H1 (cell line): ENCODE data around the gene EGR4. TPM values are rescaled to one million over a fixed set of nuclear protein-coding genes. Genes with fewer than 3 reads are reported as not detected.

Experiments
- CTCF ChIA-PET: fragments of 300-600 bp; sonication (Branson Sonifier 250); formaldehyde crosslinking; loops from one replicate; lab custom pipeline; 2021; ENCODE audit not compliant: partially characterized antibody; lab: Charles Lee
- POLR2A ChIA-PET: fragments of 300-600 bp; sonication (Branson Sonifier 250); formaldehyde crosslinking; loops from one replicate; lab custom pipeline; 2021; ENCODE audit warnings: inconsistent platforms; ENCODE audit not compliant: partially characterized antibody; lab: Charles Lee
- DNase-seq, 2 experiments: peaks; one replicate each; pipeline versions ENCODE4 v3.0.0 to v3.0.0-alpha.2; 2010 to 2022; ENCODE audit warnings: low spot score in 2 of 2, low read depth in 1 of 2, mixed read lengths in 1 of 2
- FAIRE-seq: peaks from 2 replicates; lab custom pipeline; 2011; peaks lifted over from hg19 to GRCh38; lab: Jason Lieb, UNC
- H2AFZ ChIP-seq: 2 replicates; pipeline ENCODE4 v1.8.1; 2012; ENCODE audit warnings: low read length, inconsistent platforms
- H2AK5ac ChIP-seq: 2 replicates; pipeline ENCODE4 v1.6.1; 2013; ENCODE audit warnings: low read depth, low read length
- H2BK120ac ChIP-seq: replicated peaks from 2 replicates; pipeline ENCODE3; 2013; ENCODE audit warnings: low read depth, low read length, inconsistent platforms
- H2BK12ac ChIP-seq: 2 replicates; pipeline ENCODE4 v1.6.1; 2013; ENCODE audit warnings: low read depth, low read length
- H2BK15ac ChIP-seq: 2 replicates; pipeline ENCODE4 v1.6.1; 2013; ENCODE audit warnings: low read length
- H2BK20ac ChIP-seq: 2 replicates; pipeline ENCODE4 v1.6.1; 2013; ENCODE audit warnings: low read length
- H2BK5ac ChIP-seq: 2 replicates; pipeline ENCODE4 v1.6.1; 2013; ENCODE audit warnings: low read depth, low read length
- H3K14ac ChIP-seq: 2 replicates; pipeline ENCODE4 v1.6.1; 2013; ENCODE audit warnings: inconsistent platforms; ENCODE audit not compliant: insufficient read length
- H3K18ac ChIP-seq: 2 replicates; pipeline ENCODE4 v1.6.1; 2013; ENCODE audit warnings: low read length; ENCODE audit errors: extremely low read depth
- H3K23ac ChIP-seq: 2 replicates; pipeline ENCODE4 v1.6.1; 2013; ENCODE audit warnings: inconsistent platforms; ENCODE audit not compliant: insufficient read length
- H3K23me2 ChIP-seq: 2 replicates; pipeline ENCODE4 v1.6.1; 2013; ENCODE audit warnings: low read depth, low read length
- H3K27ac ChIP-seq: 2 replicates; pipeline ENCODE4 v1.6.1; 2011; ENCODE audit warnings: low read depth, low read length, inconsistent platforms
- H3K27me3 ChIP-seq, 4 experiments: replicated peaks in 1 of 4; 1 replicate in 1 of 4; 2 replicates in 3 of 4; pipeline versions ENCODE4 v1.6.1 to v1.8.1; 2011 to 2013; ENCODE audit warnings: low read length in 3 of 4, mild to moderate bottlenecking in 3 of 4, inconsistent platforms in 2 of 4, mixed read lengths in 2 of 4, moderate library complexity in 1 of 4; ENCODE audit not compliant: control insufficient read depth in 3 of 4, insufficient read depth in 3 of 4; ENCODE audit errors: extremely low read depth in 1 of 4
- H3K36me3 ChIP-seq, 4 experiments: 2 replicates each; pipeline versions ENCODE4 v1.6.1 to v1.8.1; 2011 to 2013; ENCODE audit warnings: mild to moderate bottlenecking in 4 of 4, low read length in 3 of 4, moderate library complexity in 2 of 4, control low read depth in 1 of 4, inconsistent platforms in 1 of 4; ENCODE audit not compliant: insufficient read depth in 4 of 4, control insufficient read depth in 2 of 4
- H3K4ac ChIP-seq: replicated peaks from 2 replicates; pipeline ENCODE3; 2013; ENCODE audit warnings: low read length, low read depth, mixed read lengths, inconsistent platforms; ENCODE audit not compliant: insufficient read length
- H3K4me1 ChIP-seq, 4 experiments: replicated peaks in 1 of 4; 1 replicate in 1 of 4; 2 replicates in 3 of 4; pipeline versions ENCODE4 v1.6.1 to v1.8.1; 2011 to 2013; ENCODE audit warnings: low read length in 3 of 4, inconsistent platforms in 2 of 4, mixed read lengths in 1 of 4; ENCODE audit not compliant: insufficient read depth in 4 of 4, control insufficient read depth in 3 of 4
- H3K4me2 ChIP-seq, 2 experiments: 2 replicates each; pipeline versions ENCODE4 v1.6.1 to v1.8.1; 2011 to 2013; ENCODE audit warnings: low read depth in 2 of 2, low read length in 2 of 2, control low read depth in 1 of 2, inconsistent platforms in 1 of 2, mild to moderate bottlenecking in 1 of 2; ENCODE audit not compliant: insufficient read depth in 1 of 2
- H3K4me3 ChIP-seq, 4 experiments: fragments of 200-600, 300-600 bp in 1 of 4; sonication (generic), shearing (Covaris generic), sonication (Bioruptor Twin) in 1 of 4; 2 replicates each; pipeline versions ENCODE4 v1.5.1 to v1.8.1; 2011 to 2016; ENCODE audit warnings: low read length in 4 of 4, low read depth in 3 of 4, control low read depth in 2 of 4, inconsistent platforms in 2 of 4, mild to moderate bottlenecking in 2 of 4, mixed read lengths in 1 of 4, moderate library complexity in 1 of 4; ENCODE audit not compliant: insufficient read depth in 2 of 4; ENCODE audit errors: extremely low read depth in 1 of 4
- H3K56ac ChIP-seq: replicated peaks from 2 replicates; pipeline ENCODE3; 2013; ENCODE audit warnings: low read depth, mild to moderate bottlenecking, mixed read lengths, low read length, inconsistent platforms; ENCODE audit not compliant: insufficient read length
- H3K79me1 ChIP-seq: 2 replicates; pipeline ENCODE4 v1.6.1; 2013; ENCODE audit warnings: low read depth, low read length, control low read depth
- H3K79me2 ChIP-seq, 2 experiments: 2 replicates each; pipeline versions ENCODE4 v1.6.1 to v1.8.1; 2012 to 2013; ENCODE audit warnings: low read length in 2 of 2, mild to moderate bottlenecking in 2 of 2, inconsistent platforms in 1 of 2; ENCODE audit not compliant: insufficient read depth in 2 of 2, control insufficient read depth in 1 of 2
- H3K9ac ChIP-seq, 4 experiments: replicated peaks in 1 of 4; 1 replicate in 1 of 4; 2 replicates in 3 of 4; pipeline versions ENCODE4 v1.6.1 to v1.8.1; 2011 to 2013; ENCODE audit warnings: low read depth in 3 of 4, low read length in 3 of 4, control low read depth in 2 of 4, mild to moderate bottlenecking in 2 of 4, moderate library complexity in 2 of 4, inconsistent platforms in 1 of 4; ENCODE audit errors: extremely low read depth in 1 of 4
- H3K9me3 ChIP-seq, 2 experiments: 2 replicates each; pipeline versions ENCODE4 v1.6.1 to v1.8.1; 2012 to 2013; ENCODE audit warnings: mild to moderate bottlenecking in 2 of 2, moderate library complexity in 2 of 2, control low read depth in 1 of 2, inconsistent platforms in 1 of 2, low read depth in 1 of 2, low read length in 1 of 2, mixed read lengths in 1 of 2; ENCODE audit not compliant: insufficient read depth in 2 of 2
- H4K20me1 ChIP-seq, 2 experiments: replicated peaks in 1 of 2; 2 replicates each; pipeline versions ENCODE3 to v1.8.1; 2011 to 2013; ENCODE audit warnings: inconsistent platforms in 2 of 2, low read length in 2 of 2, mild to moderate bottlenecking in 1 of 2; ENCODE audit not compliant: insufficient read depth in 2 of 2, control insufficient read depth in 1 of 2
- H4K5ac ChIP-seq: 2 replicates; pipeline ENCODE4 v1.6.1; 2013; ENCODE audit warnings: low read length, low read depth, mixed read lengths, inconsistent platforms; ENCODE audit not compliant: insufficient read length
- H4K8ac ChIP-seq: 2 replicates; pipeline ENCODE4 v1.8.0; 2013; ENCODE audit warnings: mild to moderate bottlenecking, moderate library complexity, low read length, inconsistent platforms; ENCODE audit not compliant: insufficient read depth; ENCODE audit errors: extremely low read depth
- H4K91ac ChIP-seq: replicated peaks from 2 replicates; pipeline ENCODE3; 2013; ENCODE audit warnings: low read length, mixed read lengths, inconsistent platforms; ENCODE audit not compliant: insufficient read length
- CTBP2 ChIP-seq: IDR thresholded peaks from 2 replicates; pipeline ENCODE4 v1.7.0; 2011; ENCODE audit warnings: borderline replicate concordance, mild to moderate bottlenecking, moderate library complexity, mixed read lengths, low read length; ENCODE audit not compliant: insufficient read depth, insufficient read length
- KDM5A ChIP-seq: fragments of 200-600 bp; IDR thresholded peaks from 2 replicates; pipeline ENCODE4 v1.7.1; 2012; ENCODE audit warnings: mild to moderate bottlenecking, low read length, inconsistent platforms, mixed read lengths
- WGBS, 2 experiments: shearing (Covaris generic) in 1 of 2; methylation state at CpG; one replicate each; pipeline versions ENCODE4 v1.1.6 to v1.1.7; 2013 to 2015; ENCODE audit warnings: low lambda C conversion rate in 2 of 2, mixed read lengths in 2 of 2, inconsistent platforms in 1 of 2, low coverage in 1 of 2, missing lambda C conversion rate in 1 of 2; ENCODE audit not compliant: insufficient replicate concordance in 2 of 2, insufficient coverage in 1 of 2, insufficient read length in 1 of 2; ENCODE audit errors: extremely low coverage in 1 of 2, missing lambda C conversion rate in 1 of 2; 5-methylcytosine and 5-hydroxymethylcytosine counted together
- polyA plus RNA-seq, 7 experiments: library from polyadenylated mRNA; depleted of rRNA in 3 of 7; stranded (reverse) in 5 of 7; unstranded in 2 of 7; fragments of >200 nt in 5 of 7; fragments of 200-250 nt in 2 of 7; gene quantifications; 1 replicate in 5 of 7; 2 replicates in 1 of 7; 4 replicates in 1 of 7; pipeline versions ENCODE4 v1.2.1 to v1.2.3, GENCODE V29; 2011 to 2013; ENCODE audit warnings: missing spikeins in 2 of 7, mixed read lengths in 2 of 7
- total RNA-seq: library from RNA; stranded (reverse); fragmentation: NEBNext Ultra II Directional; extraction: Animal tissue kit (Norgen Biotek cat#: 25700); gene quantifications from 2 replicates; pipeline ENCODE4 v1.2.1, GENCODE V29; 2021

Gene EGR4
- total and polyA plus RNA-seq, 2 of the 8 experiments (the other 6 are each of a cell fraction or from before 2014, with no cell fraction given): 0.20 TPM; not detected in 1

GRCh38 chr2:73249636-73250035 is 43.7 kb downstream of the EGR4 start:
- Histone ChIP-seq H4K91ac (no peak overlapping the region), H3K23ac (no peak overlapping the region), H3K9ac (no peak overlapping the region), H4K8ac (no peak overlapping the region), H2BK20ac (no peak overlapping the region), H3K56ac (no peak overlapping the region), H3K18ac (no peak overlapping the region), H3K36me3 (peaks cover 58 to 99% (median 81%) of the 10 kb centered on the region in 4 experiments), H2BK5ac (no peak overlapping the region), H3K79me1 (peaks cover 2% of the 10 kb centered on the region; the same call in 1 of the 2 replicates), H2BK15ac (no peak overlapping the region), H3K14ac (no peak overlapping the region), H3K9me3 (no peaks in the 10 kb centered on the region)
- POLR2A ChIA-PET: interaction anchor here (1.2 to 6.5 kb wide), 2 partner anchors 13 to 18 kb away, joined by 4 to 105 read pairs; partner anchors contain the start of genes CCT7 and PRADC1
- WGBS, 2 experiments: 90% methylated on average over 9 of the region's 9 CpGs; no CpG with 5 or more reads in 1 of the 2 experiments
- no peak for FAIRE-seq
- CTCF ChIA-PET: interaction anchor here (1.0 to 1.7 kb wide), 3 partner anchors 14 to 41 kb away, joined by 3 to 6 read pairs (median 3); no protein-coding TSS in a partner anchor
- TF ChIP-seq CTBP2 (no peak), KDM5A (no peak)
- TF ChIP-seq, all 59 proteins: peak for 0
- no peak overlapping the region for H2BK120ac ChIP-seq
- no peak overlapping the region for H4K5ac ChIP-seq
- no peak overlapping the region for H3K4me2 ChIP-seq
- H3K27me3 ChIP-seq: no peaks in the 10 kb centered on the region
- H2AK5ac ChIP-seq: no peak overlapping the region
- H3K4me3 ChIP-seq: no peak overlapping the region
- H3K4ac ChIP-seq: no peak overlapping the region
- peaks cover 7 to 18% of the 10 kb centered on the region in 2 experiments for H4K20me1 ChIP-seq
- no peaks in the 10 kb centered on the region for H3K4me1 ChIP-seq
- H2AFZ ChIP-seq: no peak overlapping the region
- H3K23me2 ChIP-seq: no peaks in the 10 kb centered on the region
- no peak overlapping the region for H3K27ac ChIP-seq
- no peak for DNase-seq
- H3K79me2 ChIP-seq: no peaks in the 10 kb centered on the region
- no peak overlapping the region for H2BK12ac ChIP-seq
